GM23338 (cell line): ENCODE measurements around the gene DNAI2. TPM values are rescaled to one million over a fixed set of nuclear protein-coding genes. Genes with fewer than 3 reads are reported as not detected.

Source experiments
- ATAC-seq: fragments of 200-7000 bp; cut with Tn5 transposase; 3 replicates; pipeline ENCODE4 v1.9.1; 2020
- DNase-seq: peaks from one replicate; pipeline ENCODE4 v3.0.0-alpha.2; 2015; ENCODE audit warnings: low spot score
- H2AFZ ChIP-seq: fragments of 200-600 bp; sonication (generic); 2 replicates; pipeline ENCODE4 v1.8.0; 2016; ENCODE audit warnings: antibody characterized with exemption, mild to moderate bottlenecking, moderate library complexity
- H3F3A ChIP-seq: fragments of 200-600 bp; sonication (generic); replicated peaks from 2 replicates; pipeline ENCODE4 v1.8.0; 2017; ENCODE audit warnings: antibody characterized with exemption, mixed run types, low read depth
- H3K27ac ChIP-seq: fragments of 200-600 bp; sonication (generic); 2 replicates; pipeline ENCODE4 v1.6.1; 2016; ENCODE audit warnings: low read depth
- H3K27me3 ChIP-seq: fragments of 200-600 bp; sonication (generic); 2 replicates; pipeline ENCODE4 v1.8.0; 2016; ENCODE audit warnings: mild to moderate bottlenecking, mixed run types, moderate library complexity; ENCODE audit not compliant: insufficient read depth
- H3K36me3 ChIP-seq: fragments of 200-600 bp; sonication (generic); 2 replicates; pipeline ENCODE4 v1.8.0; 2016; ENCODE audit warnings: mild to moderate bottlenecking; ENCODE audit not compliant: insufficient read depth
- H3K4me1 ChIP-seq: fragments of 200-600 bp; sonication (generic); 2 replicates; pipeline ENCODE4 v1.8.0; 2016; ENCODE audit warnings: mild to moderate bottlenecking, moderate library complexity; ENCODE audit not compliant: insufficient read depth
- H3K4me2 ChIP-seq: fragments of 200-600 bp; sonication (generic); 2 replicates; pipeline ENCODE4 v1.7.1; 2017; ENCODE audit warnings: mixed run types
- H3K4me3 ChIP-seq: fragments of 200-600 bp; sonication (generic); 2 replicates; pipeline ENCODE4 v1.6.1; 2016; ENCODE audit warnings: mixed run types
- H3K79me2 ChIP-seq: fragments of 200-600 bp; sonication (generic); replicated peaks from 2 replicates; pipeline ENCODE4 v1.8.0; 2017; ENCODE audit warnings: mild to moderate bottlenecking; ENCODE audit not compliant: insufficient read depth
- H3K9me2 ChIP-seq: fragments of 200-600 bp; sonication (generic); 2 replicates; pipeline ENCODE4 v1.8.0; 2017; ENCODE audit not compliant: insufficient read depth
- H4K20me1 ChIP-seq: fragments of 200-600 bp; sonication (generic); replicated peaks from 2 replicates; pipeline ENCODE4 v1.8.0; 2017; ENCODE audit warnings: mild to moderate bottlenecking; ENCODE audit not compliant: insufficient read depth
- H3K27ac Mint-ChIP-seq: 2 replicates; pipeline ENCODE4 v1.8.0; 2020; ENCODE audit warnings: inconsistent platforms, mild to moderate bottlenecking, moderate library complexity, mixed read lengths
- H3K27me3 Mint-ChIP-seq: 3 replicates; pipeline ENCODE4 v1.8.0; 2022; ENCODE audit warnings: low read depth, mild to moderate bottlenecking, moderate library complexity, mixed read lengths, inconsistent platforms; ENCODE audit not compliant: insufficient read depth, poor library complexity
- H3K36me3 Mint-ChIP-seq: 3 replicates; pipeline ENCODE4 v1.8.0; 2021; ENCODE audit warnings: low read depth, mild to moderate bottlenecking, inconsistent platforms, moderate library complexity, mixed read lengths
- H3K4me1 Mint-ChIP-seq: 3 replicates; pipeline ENCODE4 v1.8.0; 2020; ENCODE audit warnings: mild to moderate bottlenecking, inconsistent platforms, mixed read lengths
- H3K4me3 Mint-ChIP-seq: 3 replicates; pipeline ENCODE4 v1.8.0; 2021; ENCODE audit warnings: moderate library complexity, mild to moderate bottlenecking, inconsistent platforms, mixed read lengths
- H3K9me3 Mint-ChIP-seq: 3 replicates; pipeline ENCODE4 v1.8.0; 2020; ENCODE audit warnings: moderate library complexity, mild to moderate bottlenecking, inconsistent platforms, mixed read lengths
- CREB1 ChIP-seq: fragments of 250-450 bp; sonication (Bioruptor Pico); IDR thresholded peaks from 2 replicates; pipeline ENCODE4 v1.5.0; 2020; ENCODE audit warnings: low read depth, mild to moderate bottlenecking, moderate library complexity
- POLR2AphosphoS5 ChIP-seq: IDR thresholded peaks from 2 replicates; pipeline ENCODE4 v1.6.1; 2016; ENCODE audit warnings: antibody characterized with exemption, low read depth
- ZNF114 ChIP-seq: fragments of 250-450 bp; sonication (Bioruptor Pico); IDR thresholded peaks from 2 replicates; pipeline ENCODE4 v1.5.0; 2020; ENCODE audit warnings: mild to moderate bottlenecking, moderate library complexity
- long read RNA-seq: library from polyadenylated mRNA; unstranded; transcript quantifications from one replicate; pipeline ENCODE4 v2.0.0, GENCODE V29; 2020; ENCODE audit not compliant: unreplicated experiment
- polyA plus RNA-seq: library from polyadenylated mRNA; unstranded; fragments of >200 nt; fragmentation: Nextera tagmentation; extraction: Ambion mirVana; gene quantifications from 2 replicates; pipeline ENCODE4 v1.2.1, GENCODE V29; 2016
- total RNA-seq: library from RNA; depleted of rRNA; stranded (reverse); fragments of >200 nt; shearing (Covaris generic); gene quantifications from 2 replicates; pipeline ENCODE4 v1.2.3, GENCODE V29; 2014; rRNA removed
- TF ChIP-seq, protein P1 (sequence below), 2 experiments: fragments of 200-600 bp in 1 of 2; sonication (generic) in 1 of 2; conservative IDR thresholded peaks; 2 replicates each; pipeline versions ENCODE4 v1.5.1 to v1.6.1; 2016 to 2017; ENCODE audit warnings: antibody characterized with exemption in 2 of 2, low read depth in 2 of 2, mild to moderate bottlenecking in 2 of 2, moderate library complexity in 1 of 2
- TF ChIP-seq, protein P2 (sequence below): IDR thresholded peaks from one replicate; pipeline ENCODE4 v1.6.1; 2018; ENCODE audit warnings: antibody characterized with exemption; ENCODE audit not compliant: unreplicated experiment

The DNAI2 gene, protein sequence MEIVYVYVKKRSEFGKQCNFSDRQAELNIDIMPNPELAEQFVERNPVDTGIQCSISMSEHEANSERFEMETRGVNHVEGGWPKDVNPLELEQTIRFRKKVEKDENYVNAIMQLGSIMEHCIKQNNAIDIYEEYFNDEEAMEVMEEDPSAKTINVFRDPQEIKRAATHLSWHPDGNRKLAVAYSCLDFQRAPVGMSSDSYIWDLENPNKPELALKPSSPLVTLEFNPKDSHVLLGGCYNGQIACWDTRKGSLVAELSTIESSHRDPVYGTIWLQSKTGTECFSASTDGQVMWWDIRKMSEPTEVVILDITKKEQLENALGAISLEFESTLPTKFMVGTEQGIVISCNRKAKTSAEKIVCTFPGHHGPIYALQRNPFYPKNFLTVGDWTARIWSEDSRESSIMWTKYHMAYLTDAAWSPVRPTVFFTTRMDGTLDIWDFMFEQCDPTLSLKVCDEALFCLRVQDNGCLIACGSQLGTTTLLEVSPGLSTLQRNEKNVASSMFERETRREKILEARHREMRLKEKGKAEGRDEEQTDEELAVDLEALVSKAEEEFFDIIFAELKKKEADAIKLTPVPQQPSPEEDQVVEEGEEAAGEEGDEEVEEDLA
- total RNA-seq (not detected in 2 replicates), polyA plus RNA-seq (0.21 TPM in 1 of 2 replicates, not detected in the other)
- long read RNA-seq: 0 reads

DNA sequence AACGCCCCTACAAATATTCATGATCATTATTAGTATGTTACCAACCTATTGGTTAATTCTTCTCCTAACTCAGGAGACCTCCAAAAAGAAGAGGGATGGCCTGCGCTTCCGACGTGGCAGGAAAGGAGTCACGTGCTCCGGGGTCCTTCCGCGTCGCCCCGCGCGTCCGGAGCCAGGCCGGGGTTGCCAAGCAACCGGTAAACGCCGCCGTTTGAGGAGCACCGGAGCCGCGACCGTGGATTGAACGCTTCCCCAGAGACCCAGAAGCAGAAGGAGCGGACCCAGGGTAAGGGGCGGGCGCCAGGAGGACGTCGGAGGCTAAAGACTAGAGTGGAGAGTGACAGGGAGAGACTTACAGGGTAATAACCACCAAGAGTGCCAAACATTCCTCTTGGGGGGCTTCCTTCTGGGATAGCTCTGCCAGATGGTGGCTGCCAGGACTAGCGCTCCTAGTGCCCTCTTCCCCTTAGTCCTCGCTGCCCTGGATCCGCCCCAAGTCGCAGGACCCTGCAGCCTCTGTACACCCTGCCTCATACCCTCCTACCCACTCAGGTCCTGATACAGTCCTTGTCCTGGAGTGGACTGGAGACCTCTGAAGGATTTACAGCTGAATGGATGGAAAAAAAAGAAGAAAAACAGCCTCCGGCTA lies at the start of gene DNAI2:
Gene DNAI2, plus strand, starts transcription at position 175 of the 649 bp plus-strand sequence. CDS start 7,584 bp downstream, outside the sequence.
- peaks cover 29% of the 10 kb centered on the region for H3K4me1 Mint-ChIP-seq
- Histone ChIP-seq H3K4me3 (peak within 1 kb of the TSS; percentile 56), H4K20me1 (no peaks in the 10 kb centered on the region), H3K79me2 (no peaks in the 10 kb centered on the region), H3F3A (no peaks in the 10 kb centered on the region), H3K27ac (no peak within 1 kb of the TSS), H3K36me3 (no peaks in the 10 kb centered on the region), H3K9me2 (no peaks in the 10 kb centered on the region), H3K4me2 (peak within 1 kb of the TSS; percentile 84), H3K4me1 (peaks cover 5% of the 10 kb centered on the region; the same call in 1 of the 2 replicates), H3K27me3 (peaks cover 20% of the 10 kb centered on the region), H2AFZ (peak within 1 kb of the TSS; percentile 98)
- H3K27ac Mint-ChIP-seq: no peak within 1 kb of the TSS
- DNase-seq (peak; percentile 79), ATAC-seq (peak; percentile 57)
- peak within 1 kb of the TSS; percentile 70 for H3K4me3 Mint-ChIP-seq
- H3K27me3 Mint-ChIP-seq: peaks cover 23% of the 10 kb centered on the region
- H3K36me3 Mint-ChIP-seq: no peaks in the 10 kb centered on the region
- no peaks in the 10 kb centered on the region; the same call in 2 of the 3 replicates for H3K9me3 Mint-ChIP-seq
- TF ChIP-seq ZNF114 (no peak), CREB1 (0 out of 2 replicates have a peak, but pooled peaks have one; percentile 17)
- TF ChIP-seq, protein P1, sequence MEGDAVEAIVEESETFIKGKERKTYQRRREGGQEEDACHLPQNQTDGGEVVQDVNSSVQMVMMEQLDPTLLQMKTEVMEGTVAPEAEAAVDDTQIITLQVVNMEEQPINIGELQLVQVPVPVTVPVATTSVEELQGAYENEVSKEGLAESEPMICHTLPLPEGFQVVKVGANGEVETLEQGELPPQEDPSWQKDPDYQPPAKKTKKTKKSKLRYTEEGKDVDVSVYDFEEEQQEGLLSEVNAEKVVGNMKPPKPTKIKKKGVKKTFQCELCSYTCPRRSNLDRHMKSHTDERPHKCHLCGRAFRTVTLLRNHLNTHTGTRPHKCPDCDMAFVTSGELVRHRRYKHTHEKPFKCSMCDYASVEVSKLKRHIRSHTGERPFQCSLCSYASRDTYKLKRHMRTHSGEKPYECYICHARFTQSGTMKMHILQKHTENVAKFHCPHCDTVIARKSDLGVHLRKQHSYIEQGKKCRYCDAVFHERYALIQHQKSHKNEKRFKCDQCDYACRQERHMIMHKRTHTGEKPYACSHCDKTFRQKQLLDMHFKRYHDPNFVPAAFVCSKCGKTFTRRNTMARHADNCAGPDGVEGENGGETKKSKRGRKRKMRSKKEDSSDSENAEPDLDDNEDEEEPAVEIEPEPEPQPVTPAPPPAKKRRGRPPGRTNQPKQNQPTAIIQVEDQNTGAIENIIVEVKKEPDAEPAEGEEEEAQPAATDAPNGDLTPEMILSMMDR (conservative IDR thresholded peaks at IDR 0.05; ENCODE audit: low read depth in 2 of 2): 0 out of 4 replicates have a peak, but pooled peaks have one; percentile 1 to 11

DNA sequence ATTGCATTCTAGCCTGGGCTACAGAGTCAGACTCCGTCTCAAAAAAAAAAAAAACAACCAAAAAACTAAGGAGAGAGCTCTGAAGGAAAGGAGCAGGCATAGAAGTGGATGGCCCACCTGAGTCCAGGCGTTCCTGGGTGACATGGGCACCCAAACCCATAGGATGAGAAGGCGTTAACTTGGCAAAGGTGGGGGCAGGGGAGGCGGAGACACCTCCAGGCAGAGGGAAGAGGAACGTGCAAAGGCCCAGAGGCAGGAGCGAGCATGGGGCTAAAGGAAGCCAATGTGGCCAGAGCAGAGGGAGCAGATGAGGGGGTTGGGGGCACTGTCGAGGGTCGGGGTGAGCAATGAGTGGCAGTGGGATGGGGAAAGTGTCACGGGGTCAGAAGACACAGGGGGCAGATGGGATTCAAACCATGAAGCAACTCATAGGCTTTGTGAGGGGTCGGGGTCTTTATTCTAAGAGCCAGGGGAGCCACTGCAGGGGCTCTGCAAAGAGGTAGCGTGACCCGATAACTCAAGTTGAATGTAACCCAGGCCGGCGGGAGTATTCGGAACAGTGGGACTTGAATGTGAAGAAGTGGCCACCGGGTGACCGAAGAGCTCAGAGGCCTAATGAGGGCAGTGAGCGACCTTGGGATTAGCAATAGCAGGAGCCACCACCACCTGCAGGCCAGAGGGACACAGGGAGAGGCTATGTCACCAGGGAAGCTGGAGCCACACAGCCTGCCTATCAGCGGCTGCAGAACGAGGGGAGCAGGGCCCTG lies 48.9 kb upstream of the DNAI2 start:
- H3K27me3 Mint-ChIP-seq: peaks cover 6% of the 10 kb centered on the region
- Histone ChIP-seq H3K36me3 (no peaks in the 10 kb centered on the region), H3K9me2 (no peaks in the 10 kb centered on the region), H3K79me2 (no peaks in the 10 kb centered on the region), H3K27ac (no peak overlapping the region), H3K4me1 (no peaks in the 10 kb centered on the region), H3F3A (no peaks in the 10 kb centered on the region), H2AFZ (no peak overlapping the region), H3K4me2 (no peak overlapping the region), H4K20me1 (no peaks in the 10 kb centered on the region), H3K27me3 (no peaks in the 10 kb centered on the region), H3K4me3 (no peak overlapping the region)
- no peak for DNase-seq
- no peak overlapping the region for H3K27ac Mint-ChIP-seq
- no peak overlapping the region for H3K4me3 Mint-ChIP-seq
- TF ChIP-seq, protein P2, sequence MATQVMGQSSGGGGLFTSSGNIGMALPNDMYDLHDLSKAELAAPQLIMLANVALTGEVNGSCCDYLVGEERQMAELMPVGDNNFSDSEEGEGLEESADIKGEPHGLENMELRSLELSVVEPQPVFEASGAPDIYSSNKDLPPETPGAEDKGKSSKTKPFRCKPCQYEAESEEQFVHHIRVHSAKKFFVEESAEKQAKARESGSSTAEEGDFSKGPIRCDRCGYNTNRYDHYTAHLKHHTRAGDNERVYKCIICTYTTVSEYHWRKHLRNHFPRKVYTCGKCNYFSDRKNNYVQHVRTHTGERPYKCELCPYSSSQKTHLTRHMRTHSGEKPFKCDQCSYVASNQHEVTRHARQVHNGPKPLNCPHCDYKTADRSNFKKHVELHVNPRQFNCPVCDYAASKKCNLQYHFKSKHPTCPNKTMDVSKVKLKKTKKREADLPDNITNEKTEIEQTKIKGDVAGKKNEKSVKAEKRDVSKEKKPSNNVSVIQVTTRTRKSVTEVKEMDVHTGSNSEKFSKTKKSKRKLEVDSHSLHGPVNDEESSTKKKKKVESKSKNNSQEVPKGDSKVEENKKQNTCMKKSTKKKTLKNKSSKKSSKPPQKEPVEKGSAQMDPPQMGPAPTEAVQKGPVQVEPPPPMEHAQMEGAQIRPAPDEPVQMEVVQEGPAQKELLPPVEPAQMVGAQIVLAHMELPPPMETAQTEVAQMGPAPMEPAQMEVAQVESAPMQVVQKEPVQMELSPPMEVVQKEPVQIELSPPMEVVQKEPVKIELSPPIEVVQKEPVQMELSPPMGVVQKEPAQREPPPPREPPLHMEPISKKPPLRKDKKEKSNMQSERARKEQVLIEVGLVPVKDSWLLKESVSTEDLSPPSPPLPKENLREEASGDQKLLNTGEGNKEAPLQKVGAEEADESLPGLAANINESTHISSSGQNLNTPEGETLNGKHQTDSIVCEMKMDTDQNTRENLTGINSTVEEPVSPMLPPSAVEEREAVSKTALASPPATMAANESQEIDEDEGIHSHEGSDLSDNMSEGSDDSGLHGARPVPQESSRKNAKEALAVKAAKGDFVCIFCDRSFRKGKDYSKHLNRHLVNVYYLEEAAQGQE: no peak
- no peak for TF ChIP-seq CREB1
- no peak for TF ChIP-seq POLR2AphosphoS5
- no peaks in the 10 kb centered on the region; the same call in 2 of the 3 replicates for H3K9me3 Mint-ChIP-seq
- ATAC-seq: no peak
- peaks cover 10% of the 10 kb centered on the region; the same call in 1 of the 3 replicates for H3K4me1 Mint-ChIP-seq
- no peaks in the 10 kb centered on the region; the same call in 2 of the 3 replicates for H3K36me3 Mint-ChIP-seq
